ENCODE results near the gene CBX7. TPM values are rescaled to one million over a fixed set of nuclear protein-coding genes. Genes with fewer than 3 reads are reported as not detected.

CBX7 gene
- total RNA-seq, 1 donor from 2014 or later, result 3.0 TPM

DNA sequence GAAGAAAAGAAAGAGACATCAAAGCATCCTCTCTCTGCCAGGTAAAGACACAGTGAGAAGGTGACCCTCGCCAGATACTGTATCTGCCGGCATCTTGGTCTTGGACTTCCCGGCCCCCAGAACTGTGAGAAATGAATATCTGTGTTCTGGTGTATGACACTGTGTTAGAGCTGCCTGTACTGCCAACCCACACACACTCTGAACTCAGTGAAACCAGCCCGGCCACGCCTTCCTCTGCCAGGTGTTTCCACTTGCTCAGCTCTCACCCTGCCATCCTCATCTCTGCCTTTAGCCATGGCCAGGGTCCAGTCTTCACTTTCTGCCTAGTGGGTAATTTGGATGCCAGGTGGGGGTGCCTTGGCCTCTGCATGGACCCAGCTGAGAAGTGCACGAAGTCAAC, 24.0 kb downstream of the CBX7 start:
- no peak for DNase-seq (ENCODE audit: low read depth in 2 of 2)

DNA sequence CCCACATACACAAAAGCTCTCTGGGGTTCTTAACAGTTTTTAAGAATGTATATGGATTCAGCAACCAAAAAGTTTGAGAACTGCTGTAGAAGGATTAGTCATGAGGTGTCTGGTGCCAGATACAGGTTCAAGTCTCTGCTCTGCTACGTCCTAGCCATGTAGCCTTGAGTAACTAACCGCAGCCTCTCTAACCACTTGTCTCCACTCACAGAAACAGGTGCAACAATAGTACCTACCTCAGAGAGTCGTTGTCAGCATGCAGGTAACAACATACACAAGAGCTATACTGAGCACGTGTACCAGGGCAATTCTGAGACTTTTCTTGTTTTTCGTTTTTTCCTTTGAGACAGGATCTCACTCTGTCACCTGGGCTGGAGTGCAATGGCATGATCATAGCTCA, 26.9 kb downstream of the CBX7 start:
- no peak for DNase-seq (ENCODE audit: low read depth in 2 of 2)

- no peak for DNase-seq (ENCODE audit: low read depth in 2 of 2)
These were observed 28.5 kb downstream of the CBX7 start for GRCh38 chr22:39123751-39124581.

DNA sequence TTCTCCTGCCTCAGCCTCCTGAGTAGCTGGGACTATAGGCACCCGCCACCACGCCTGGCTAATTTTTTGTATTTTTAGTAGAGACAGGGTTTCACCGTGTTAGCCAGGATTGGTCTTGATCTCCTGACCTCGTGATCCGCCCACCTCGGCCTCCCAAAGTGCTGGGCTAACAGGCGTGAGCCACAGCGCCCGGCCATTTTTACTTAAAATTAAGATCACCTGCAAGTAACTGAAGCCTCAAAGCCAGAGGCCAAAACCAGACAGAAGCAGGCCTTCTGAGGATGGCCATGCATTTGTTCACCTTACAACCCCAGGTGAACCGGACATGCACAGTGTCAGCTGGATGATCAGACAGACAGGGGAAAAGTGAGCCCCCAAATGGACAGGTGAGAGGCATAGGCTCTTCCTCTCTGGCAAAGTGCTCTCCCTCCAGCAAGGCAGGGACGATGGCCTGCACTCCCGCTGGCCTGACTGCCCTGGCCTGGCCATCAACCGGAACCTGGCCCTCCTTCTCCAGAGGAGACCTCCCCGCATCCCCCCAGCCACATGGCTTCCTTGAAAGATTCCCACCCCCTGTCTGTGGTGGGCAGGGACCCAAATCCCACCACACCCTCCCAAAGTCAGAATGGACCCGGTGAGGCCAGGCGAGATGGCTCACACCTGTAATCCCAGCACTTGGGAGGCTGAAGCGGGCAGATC, 29.6 kb downstream of the CBX7 start:
- DNase-seq (ENCODE audit: low read depth in 2 of 2), result no peak

GRCh38 chr22:39120983-39121382, 31.5 kb downstream of the CBX7 start:
- DNase-seq (ENCODE audit: low read depth in 2 of 2), result no peak

- DNase-seq (ENCODE audit: low read depth in 2 of 2), result peak; percentile 11 to 56
These were observed 34.8 kb downstream of the CBX7 start for GRCh38 chr22:39117585-39118191.

DNA sequence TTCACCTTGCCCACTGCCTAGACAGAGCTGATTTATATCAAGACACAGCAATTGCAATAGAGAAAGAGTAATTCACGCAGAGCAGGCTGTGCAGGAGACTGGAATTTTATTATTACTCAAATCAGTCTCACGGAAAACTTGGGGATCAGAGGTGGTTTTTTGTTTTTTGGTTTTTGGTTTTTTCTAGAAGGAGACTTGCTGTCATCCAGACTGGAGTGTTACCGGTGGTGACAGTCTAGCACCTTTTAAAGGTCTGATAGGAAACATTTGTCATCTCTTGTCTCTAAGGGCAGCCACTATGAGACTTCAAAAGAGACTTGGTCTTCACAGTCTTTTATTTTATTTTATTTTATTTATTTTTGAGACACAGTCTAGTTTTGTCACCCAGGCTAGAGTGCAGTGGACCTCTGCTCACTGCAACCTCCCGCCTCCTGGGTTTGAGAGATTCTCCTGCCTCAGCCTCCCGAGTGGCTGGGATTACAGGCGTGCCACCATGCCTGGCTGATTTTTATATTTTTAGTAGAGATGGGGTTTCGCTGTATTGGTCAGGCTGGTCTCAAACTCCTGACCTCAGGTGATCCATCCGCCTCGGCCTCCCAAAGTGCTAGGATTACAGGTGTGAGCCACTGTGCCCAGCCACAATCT, 36.4 kb downstream of the CBX7 start:
- DNase-seq (ENCODE audit: low read depth in 2 of 2), result no peak

- DNase-seq (ENCODE audit: low read depth in 2 of 2), result no peak
These were observed 36.9 kb downstream of the CBX7 start for GRCh38 chr22:39115570-39115969.

- DNase-seq (ENCODE audit: low read depth in 2 of 2), result no peak
These were observed 38.4 kb downstream of the CBX7 start for GRCh38 chr22:39114112-39114511.

- DNase-seq (ENCODE audit: low read depth in 2 of 2), result no peak
These were observed 41.6 kb downstream of the CBX7 start for GRCh38 chr22:39110631-39111561.

DNA sequence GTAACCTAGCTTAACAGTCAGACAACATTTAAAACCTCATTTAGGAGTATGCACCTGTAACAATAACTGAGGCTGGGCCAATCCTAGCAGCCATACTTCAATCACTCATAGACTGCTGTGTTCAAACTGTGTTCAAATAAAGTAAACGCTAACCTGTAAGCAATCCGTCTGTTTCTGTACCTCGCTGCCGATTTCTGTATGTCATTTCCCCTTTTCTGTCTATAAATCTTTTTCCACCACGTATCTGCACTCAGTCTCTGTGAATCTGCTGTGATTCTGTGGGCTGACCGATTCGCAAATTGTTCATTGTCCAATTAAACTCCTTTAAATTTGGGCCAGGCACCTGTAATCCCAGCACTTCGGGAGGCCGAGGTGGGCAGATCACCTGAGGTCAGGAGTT, 43.1 kb downstream of the CBX7 start:
- DNase-seq (ENCODE audit: low read depth in 2 of 2), result no peak

DNA sequence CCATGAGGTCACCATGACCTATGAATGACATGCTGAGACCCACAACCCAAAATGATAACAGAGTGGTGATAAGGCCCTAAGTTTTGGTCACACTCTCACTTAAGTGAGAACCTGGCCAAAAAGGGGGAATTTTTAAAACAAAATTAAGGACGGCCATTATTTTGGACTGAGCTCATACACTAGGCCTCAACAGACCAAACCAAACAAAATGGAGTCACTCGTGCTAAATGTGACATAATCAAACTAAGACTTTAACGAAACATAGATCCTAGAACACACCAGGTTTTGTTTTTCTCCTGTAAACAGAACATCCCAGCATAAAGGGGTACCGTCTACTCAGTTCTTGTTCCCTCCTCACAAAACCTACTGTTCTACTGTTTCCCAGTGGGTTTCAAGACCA, 44.0 kb downstream of the CBX7 start:
- DNase-seq (ENCODE audit: low read depth in 2 of 2), result no peak

- DNase-seq (ENCODE audit: low read depth in 2 of 2), result no peak
These were observed 46.2 kb downstream of the CBX7 start for GRCh38 chr22:39106326-39106725.

DNA sequence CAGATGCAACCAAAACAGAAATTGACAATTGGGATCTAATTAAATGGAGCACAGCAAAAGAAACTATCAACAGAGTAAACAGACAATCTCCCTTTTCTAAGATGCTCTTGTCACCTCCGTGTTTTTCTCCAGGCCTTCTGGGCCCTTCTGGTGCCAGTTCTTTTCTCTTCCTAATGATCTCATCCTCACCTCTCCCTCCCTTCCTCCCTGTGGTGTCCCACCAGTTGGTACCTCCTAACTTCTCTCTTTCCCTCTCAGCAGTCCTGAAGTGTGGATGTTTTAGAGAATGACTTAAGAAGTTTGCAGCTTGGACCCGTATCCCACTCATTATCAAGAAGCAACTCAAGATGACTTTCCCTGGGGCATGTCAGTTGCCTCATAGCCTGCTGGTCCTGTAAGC, 49.0 kb downstream of the CBX7 start:
- no peak for DNase-seq (ENCODE audit: low read depth in 2 of 2)

GRCh38 chr22:39101226-39101625, 51.3 kb downstream of the CBX7 start:
- no peak for DNase-seq (ENCODE audit: low read depth in 2 of 2)

DNA sequence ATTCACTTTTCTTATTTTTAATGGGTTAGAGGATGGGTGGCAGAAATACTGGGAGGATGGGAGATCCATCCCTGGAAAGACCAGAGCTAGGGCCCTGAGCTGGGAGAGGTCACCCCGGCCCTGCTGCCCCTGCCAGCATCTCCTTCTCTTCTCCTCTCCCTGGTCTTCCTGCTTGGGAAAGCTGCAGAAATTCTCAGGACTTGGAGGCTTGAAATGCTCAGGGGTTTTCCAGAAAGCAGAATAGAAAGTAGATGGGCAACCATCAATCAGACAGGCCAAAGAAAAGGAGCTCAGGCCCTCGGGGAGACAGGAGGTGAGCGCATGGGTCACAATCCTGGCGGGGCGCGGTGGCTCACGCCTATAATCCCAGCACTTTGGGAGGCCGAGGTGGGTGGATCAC, 53.9 kb downstream of the CBX7 start:
- DNase-seq (ENCODE audit: low read depth in 2 of 2), result no peak

- no peak for DNase-seq (ENCODE audit: low read depth in 2 of 2)
These were observed 54.5 kb downstream of the CBX7 start for GRCh38 chr22:39098026-39098425.

DNA sequence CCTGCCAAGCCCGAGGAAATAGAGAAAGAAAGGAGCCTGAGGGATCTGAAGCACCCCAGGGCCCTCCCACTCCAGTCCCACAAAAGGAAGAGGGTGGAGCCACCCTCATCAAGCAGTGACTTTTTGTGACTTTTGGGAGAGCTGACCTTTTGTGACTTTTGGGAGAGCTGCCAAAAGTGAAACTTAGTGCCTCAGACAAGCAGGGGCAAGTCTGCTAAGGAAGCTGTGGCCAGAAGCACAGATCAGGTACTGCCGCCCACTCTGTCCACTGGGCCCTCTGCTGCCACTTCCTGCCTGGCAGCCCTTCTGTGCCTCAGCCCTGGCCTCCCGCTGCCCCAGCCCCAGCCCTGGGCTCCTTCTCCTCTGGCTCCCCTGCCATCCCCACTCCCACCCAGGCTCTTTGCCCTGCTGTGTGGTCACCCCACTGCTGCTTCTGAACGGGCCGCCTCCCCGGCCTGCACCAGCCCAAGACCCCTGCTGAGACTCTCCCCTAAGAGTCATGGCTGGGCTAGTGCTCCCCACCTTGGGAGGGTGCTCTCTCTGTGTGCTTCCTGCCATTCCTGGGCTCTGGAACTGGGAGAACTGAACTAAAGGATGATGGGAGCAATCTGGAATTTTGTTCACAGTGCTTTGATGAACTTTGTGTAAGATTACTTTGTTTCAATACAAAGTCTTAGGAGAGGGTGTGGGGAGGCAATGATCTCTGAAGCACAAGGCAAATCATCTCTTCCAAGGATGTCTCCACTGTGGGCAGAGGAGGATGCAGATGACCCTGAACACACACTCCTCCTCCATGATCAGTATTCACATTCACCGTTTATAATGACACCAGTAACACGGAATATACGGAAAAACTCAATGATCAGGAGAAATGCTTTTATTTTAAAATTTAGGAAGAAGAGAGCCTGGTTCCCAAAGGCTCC, 55.1 kb downstream of the CBX7 start, which contains the start of gene APOBEC3H:
TSS of gene APOBEC3H (plus strand) at position 147 of the 923 bp plus-strand sequence. CDS start 3,035 bp downstream, outside the sequence.
- DNase-seq (ENCODE audit: low read depth in 2 of 2), result no peak

GRCh38 chr22:39095971-39096370, 56.5 kb downstream of the CBX7 start:
- no peak for DNase-seq (ENCODE audit: low read depth in 2 of 2)
